CD4-positive, alpha-beta T cell treated with Interferon alpha-2 for 1 hour (primary cell): ENCODE data around the gene C1QTNF1.

Experiments
- DNase-seq, 2 donors: peaks; one replicate each; pipeline ENCODE4 v3.0.0-alpha.2; 2020 to 2022

C1QTNF1 gene

GRCh38 chr17:79042421-79043190, 18.6 kb downstream of the C1QTNF1 start:
- DNase-seq: peak; percentile 58 to 65

- no peak for DNase-seq
Measured at GRCh38 chr17:79043191-79043930, 19.4 kb downstream of the C1QTNF1 start.

DNA sequence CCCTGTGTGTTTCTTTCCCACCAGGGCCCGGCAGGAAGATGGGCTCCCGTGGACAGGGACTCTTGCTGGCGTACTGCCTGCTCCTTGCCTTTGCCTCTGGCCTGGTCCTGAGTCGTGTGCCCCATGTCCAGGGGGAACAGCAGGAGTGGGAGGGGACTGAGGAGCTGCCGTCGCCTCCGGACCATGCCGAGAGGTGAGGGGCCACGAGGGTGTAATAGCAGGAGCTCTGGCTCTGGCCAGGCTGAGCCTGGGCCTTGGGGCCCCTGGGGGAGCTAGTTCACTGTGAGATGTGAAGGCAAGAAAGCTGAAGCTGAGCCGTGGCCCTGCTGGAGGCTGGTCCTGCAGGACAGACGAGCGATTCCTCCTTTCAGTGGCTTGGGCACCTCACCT, 20.0 kb downstream of the C1QTNF1 start:
- DNase-seq: no peak

GRCh38 chr17:79044462-79044861, 20.5 kb downstream of the C1QTNF1 start:
- DNase-seq: no peak

GRCh38 chr17:79045001-79045729, 21.2 kb downstream of the C1QTNF1 start:
- no peak for DNase-seq

- peak; percentile 51 to 62 for DNase-seq
Measured at GRCh38 chr17:79045842-79046196, 21.9 kb downstream of the C1QTNF1 start.

GRCh38 chr17:79046197-79046915, 22.4 kb downstream of the C1QTNF1 start:
- DNase-seq: no peak

DNA sequence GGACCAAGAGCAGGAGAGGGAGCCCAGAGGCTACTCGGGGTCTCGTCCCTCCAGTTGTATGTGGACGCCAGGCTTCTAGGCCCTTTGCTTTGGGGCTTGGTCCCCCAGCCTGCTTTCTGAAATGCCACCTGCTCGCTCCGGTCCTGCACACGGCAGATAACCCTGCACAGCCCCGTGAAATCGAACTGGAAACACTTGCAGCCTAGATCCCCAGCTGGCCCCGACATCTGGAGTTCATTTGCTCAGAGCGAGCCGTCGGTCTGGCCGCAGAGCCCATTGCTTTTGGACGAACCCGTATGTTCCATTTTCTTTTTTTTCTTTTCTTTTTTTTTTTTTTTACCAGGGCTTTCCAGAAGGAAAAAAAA, 22.9 kb downstream of the C1QTNF1 start:
- no peak for DNase-seq

GRCh38 chr17:79047291-79047920, 23.4 kb downstream of the C1QTNF1 start:
- no peak for DNase-seq

GRCh38 chr17:79047923-79048825, 24.2 kb downstream of the C1QTNF1 start:
- DNase-seq: no peak

- DNase-seq: no peak
Measured at GRCh38 chr17:79048826-79049755, 25.1 kb downstream of the C1QTNF1 start.

DNA sequence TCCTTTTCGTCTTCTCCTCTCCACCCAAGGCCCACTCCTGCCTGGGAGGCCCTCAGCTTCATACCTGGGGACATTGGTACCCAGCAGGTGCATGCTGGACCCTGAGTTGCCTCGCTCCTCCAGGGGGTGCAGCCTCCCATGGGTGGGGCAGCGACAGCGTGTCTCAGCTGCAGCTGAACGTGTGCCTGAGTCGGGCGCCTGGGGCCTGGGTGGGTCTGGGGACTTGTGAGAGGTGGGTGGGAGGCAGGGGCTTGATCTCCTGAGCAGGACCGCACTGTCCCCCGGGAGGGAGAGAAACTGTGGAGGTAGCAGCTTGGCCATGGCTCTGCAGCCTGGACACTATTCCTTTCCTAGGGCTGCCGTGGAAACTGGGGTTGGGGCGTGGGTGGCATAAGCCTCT, 25.9 kb downstream of the C1QTNF1 start:
- DNase-seq: no peak

- DNase-seq: no peak
Measured at GRCh38 chr17:79050551-79050950, 26.6 kb downstream of the C1QTNF1 start.

GRCh38 chr17:79051306-79051705, 27.3 kb downstream of the C1QTNF1 start:
- DNase-seq: no peak

- DNase-seq: no peak
Measured at GRCh38 chr17:79052131-79052530, 28.2 kb downstream of the C1QTNF1 start.

DNA sequence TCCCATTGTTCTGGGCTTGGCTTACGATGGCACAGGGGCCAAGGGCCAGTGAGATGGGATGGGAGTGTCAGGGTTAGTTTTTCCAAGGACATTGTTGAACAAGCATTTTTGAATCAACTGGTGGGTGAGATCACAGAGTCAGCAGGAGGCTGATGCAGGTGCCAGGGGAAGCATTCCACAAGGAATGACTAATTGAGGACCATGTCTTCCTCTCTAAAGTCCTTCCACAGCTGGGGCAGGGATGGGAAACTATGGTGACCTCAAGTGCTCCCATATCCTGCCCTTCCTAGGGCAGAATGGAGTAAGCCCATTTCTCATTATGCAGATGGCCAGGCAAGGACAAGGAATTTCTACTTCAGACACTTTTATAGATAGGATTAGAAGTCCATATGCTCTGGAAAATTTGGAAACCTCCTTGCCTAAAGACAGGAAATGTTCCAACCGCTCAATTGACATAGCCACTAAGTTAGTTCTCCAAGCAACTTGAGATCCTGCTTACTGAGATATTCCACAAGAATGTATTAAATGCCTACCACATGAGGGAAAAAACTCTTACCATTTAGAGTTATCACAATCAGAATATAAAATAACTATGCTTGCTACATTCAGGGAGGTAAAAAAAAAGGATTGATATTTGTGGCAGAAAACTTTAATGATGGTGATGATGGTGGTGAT, 29.4 kb downstream of the C1QTNF1 start:
- DNase-seq: no peak

- no peak for DNase-seq
Measured at GRCh38 chr17:79054200-79054960, 30.4 kb downstream of the C1QTNF1 start.

DNA sequence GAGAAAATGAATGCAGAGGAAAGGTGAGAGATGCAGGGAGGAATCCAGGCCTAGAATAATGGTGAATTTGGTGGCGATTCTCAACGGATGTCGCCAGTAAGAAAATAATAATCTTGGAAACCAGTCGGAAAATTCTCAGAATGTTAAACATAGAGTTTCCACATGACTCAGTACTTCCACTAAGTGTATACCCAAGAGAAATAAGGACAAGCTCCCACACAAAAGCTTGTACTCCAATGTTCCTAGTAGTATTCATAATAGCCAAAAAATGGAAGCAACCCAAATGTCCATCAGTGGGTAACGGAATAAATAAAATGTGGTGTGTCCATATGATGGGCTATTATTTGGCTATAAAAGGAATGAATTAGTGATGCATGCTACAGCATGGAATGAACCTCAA, 31.2 kb downstream of the C1QTNF1 start:
- DNase-seq: no peak
